Activated naive CD8-positive, alpha-beta T cell treated with anti-CD3 and anti-CD28 coated beads, Interleukin-2, amount 10 ng/mL, durations not matched to agents 7 days and 5 days (primary cell): Measurements from ENCODE around the gene SERTAD3. TPM values are rescaled to one million over a fixed set of nuclear protein-coding genes. Genes with fewer than 3 reads are reported as not detected.
"Not testable (repeated sequence)": the region's sequence is repeated elsewhere in the genome, so short reads cannot be mapped to it uniquely, and the experiment has no call there.

ENCODE experiments used
- ATAC-seq: fragments of 150-1000 bp; cut with Tn5 transposase; one replicate; pipeline ENCODE4 v1.10.0; 2021; ENCODE audit warnings: low read depth, moderate library complexity
- POLR2A ChIA-PET: fragments of 350-600 bp; sonication (Branson Sonifier 250); formaldehyde crosslinking; loops from one replicate; lab custom pipeline; 2021; ENCODE audit warnings: antibody characterized with exemption; lab: Charles Lee
- DNase-seq: peaks from one replicate; pipeline ENCODE4 v3.0.0; 2021
- H3K27ac Mint-ChIP-seq: one replicate; pipeline ENCODE4 v1.8.0; 2022; ENCODE audit warnings: mild to moderate bottlenecking, mixed read lengths
- H3K27me3 Mint-ChIP-seq: one replicate; pipeline ENCODE4 v1.8.0; 2022; ENCODE audit warnings: mild to moderate bottlenecking, moderate library complexity, mixed read lengths
- H3K36me3 Mint-ChIP-seq: one replicate; pipeline ENCODE4 v1.8.0; 2021; ENCODE audit warnings: mild to moderate bottlenecking, mixed read lengths
- H3K4me1 Mint-ChIP-seq: one replicate; pipeline ENCODE4 v1.8.0; 2021; ENCODE audit warnings: mixed read lengths
- H3K4me3 Mint-ChIP-seq: one replicate; pipeline ENCODE4 v1.8.0; 2022; ENCODE audit warnings: mild to moderate bottlenecking, moderate library complexity, mixed read lengths
- H3K9me3 Mint-ChIP-seq: one replicate; pipeline ENCODE4 v1.8.0; 2021; ENCODE audit warnings: mixed read lengths
- total RNA-seq, 2 experiments: library from RNA; stranded (reverse); gene quantifications; one replicate each; pipeline ENCODE4 v1.2.3, GENCODE V29; 2021

SERTAD3 gene
- total RNA-seq, 2 experiments from 2014 or later: 12.9 to 13.5 TPM

- H3K36me3 Mint-ChIP-seq: no peaks in the 10 kb centered on the region
- ATAC-seq (no peak), DNase-seq (no peak)
- no peaks in the 10 kb centered on the region for H3K9me3 Mint-ChIP-seq
- peaks cover 10% of the 10 kb centered on the region for H3K4me1 Mint-ChIP-seq
- no peak overlapping the region for H3K4me3 Mint-ChIP-seq
- no peaks in the 10 kb centered on the region for H3K27me3 Mint-ChIP-seq
- POLR2A ChIA-PET: interaction anchor here (1.7 kb wide), 1 partner anchor 11 kb away, joined by 7 read pairs; no protein-coding TSS in a partner anchor
- no peak overlapping the region for H3K27ac Mint-ChIP-seq
These were observed 34.1 kb downstream of the SERTAD3 start for GRCh38 chr19:40410030-40410389.

GRCh38 chr19:40408598-40408925 lies 35.6 kb downstream of the SERTAD3 start:
- ATAC-seq, H3K36me3 Mint-ChIP-seq, H3K9me3 Mint-ChIP-seq, H3K4me3 Mint-ChIP-seq, H3K27ac Mint-ChIP-seq, H3K27me3 Mint-ChIP-seq, DNase-seq: not testable (repeated sequence)
- peaks cover 12% of the 10 kb centered on the region for H3K4me1 Mint-ChIP-seq
- POLR2A ChIA-PET: interaction anchor here (1.6 kb wide), 1 partner anchor 12 kb away, joined by 5 read pairs; no protein-coding TSS in a partner anchor

GRCh38 chr19:40407714-40408597 lies 36.2 kb downstream of the SERTAD3 start:
- POLR2A ChIA-PET: interaction anchor here (1.6 kb wide), 1 partner anchor 12 kb away, joined by 5 read pairs; no protein-coding TSS in a partner anchor
- Mint-ChIP-seq H3K4me1 (peaks cover 12% of the 10 kb centered on the region), H3K27ac (no peak overlapping the region), H3K27me3 (no peaks in the 10 kb centered on the region), H3K36me3 (no peaks in the 10 kb centered on the region), H3K9me3 (no peaks in the 10 kb centered on the region), H3K4me3 (no peak overlapping the region)
- no peak for ATAC-seq
- no peak for DNase-seq

GRCh38 chr19:40403262-40403984 lies 40.7 kb downstream of the SERTAD3 start:
- Mint-ChIP-seq H3K4me3 (peak overlapping the region; percentile 94), H3K27me3 (peaks cover 16% of the 10 kb centered on the region), H3K36me3 (no peaks in the 10 kb centered on the region), H3K9me3 (no peaks in the 10 kb centered on the region), H3K27ac (peak overlapping the region; percentile 76), H3K4me1 (peaks cover 21% of the 10 kb centered on the region)
- ATAC-seq (peak; percentile 63), DNase-seq (peak; percentile 89)
- POLR2A ChIA-PET: interaction anchor here (0.6 to 2.7 kb wide), 11 partner anchors 9 to 55 kb away, joined by 3 to 21 read pairs (median 3); partner anchors contain the start of genes C19orf47, PLD3, PRX and SERTAD1

GRCh38 chr19:40400559-40400958 lies 43.6 kb downstream of the SERTAD3 start:
- peaks cover 20% of the 10 kb centered on the region for H3K4me1 Mint-ChIP-seq
- POLR2A ChIA-PET: no interaction called here
- no peak for DNase-seq
- no peaks in the 10 kb centered on the region for H3K36me3 Mint-ChIP-seq
- no peak overlapping the region for H3K4me3 Mint-ChIP-seq
- peaks cover 16% of the 10 kb centered on the region for H3K27me3 Mint-ChIP-seq
- no peak for ATAC-seq
- no peak overlapping the region for H3K27ac Mint-ChIP-seq
- H3K9me3 Mint-ChIP-seq: no peaks in the 10 kb centered on the region

- H3K4me3 Mint-ChIP-seq: no peak overlapping the region
- no peaks in the 10 kb centered on the region for H3K36me3 Mint-ChIP-seq
- H3K4me1 Mint-ChIP-seq: peaks cover 15% of the 10 kb centered on the region
- DNase-seq: peak; percentile 47
- no peak overlapping the region for H3K27ac Mint-ChIP-seq
- H3K9me3 Mint-ChIP-seq: no peaks in the 10 kb centered on the region
- ATAC-seq: peak; percentile 57
- POLR2A ChIA-PET: no interaction called here
- peaks cover 16% of the 10 kb centered on the region for H3K27me3 Mint-ChIP-seq
These were observed 45.6 kb downstream of the SERTAD3 start for GRCh38 chr19:40398417-40399131.

- POLR2A ChIA-PET: no interaction called here
- Mint-ChIP-seq H3K4me3 (no peak overlapping the region), H3K27ac (no peak overlapping the region), H3K4me1 (peaks cover 10% of the 10 kb centered on the region), H3K27me3 (peaks cover 16% of the 10 kb centered on the region), H3K9me3 (no peaks in the 10 kb centered on the region), H3K36me3 (no peaks in the 10 kb centered on the region)
- DNase-seq: no peak
- ATAC-seq: no peak
These were observed 46.6 kb downstream of the SERTAD3 start for GRCh38 chr19:40397568-40397906.

GRCh38 chr19:40396886-40397567 lies 47.1 kb downstream of the SERTAD3 start:
- no peak for ATAC-seq

GRCh38 chr19:40395956-40396355 lies 48.2 kb downstream of the SERTAD3 start:
- no peaks in the 10 kb centered on the region for H3K9me3 Mint-ChIP-seq
- no peak overlapping the region for H3K4me3 Mint-ChIP-seq
- peaks cover 14% of the 10 kb centered on the region for H3K27me3 Mint-ChIP-seq
- H3K27ac Mint-ChIP-seq: no peak overlapping the region
- POLR2A ChIA-PET: no interaction called here
- ATAC-seq: no peak
- no peaks in the 10 kb centered on the region for H3K36me3 Mint-ChIP-seq
- DNase-seq: no peak
- peaks cover 12% of the 10 kb centered on the region for H3K4me1 Mint-ChIP-seq

More at GRCh38 chr19:40396886-40397567, 47.1 kb downstream of the SERTAD3 start:
- no peaks in the 10 kb centered on the region for H3K36me3 Mint-ChIP-seq
- H3K4me1 Mint-ChIP-seq: peaks cover 12% of the 10 kb centered on the region
- POLR2A ChIA-PET: no interaction called here
- no peak overlapping the region for H3K4me3 Mint-ChIP-seq
- H3K27ac Mint-ChIP-seq: no peak overlapping the region
- peaks cover 16% of the 10 kb centered on the region for H3K27me3 Mint-ChIP-seq
- no peaks in the 10 kb centered on the region for H3K9me3 Mint-ChIP-seq
- DNase-seq: no peak

GRCh38 chr19:40394816-40395210 lies 49.3 kb downstream of the SERTAD3 start:
- Mint-ChIP-seq H3K27me3 (peaks cover 9% of the 10 kb centered on the region), H3K9me3 (no peaks in the 10 kb centered on the region)
- POLR2A ChIA-PET: no interaction called here

GRCh38 chr19:40393894-40394815 lies 50.0 kb downstream of the SERTAD3 start:
- H3K27me3 Mint-ChIP-seq: peaks cover 3% of the 10 kb centered on the region
- POLR2A ChIA-PET: no interaction called here
- H3K27ac Mint-ChIP-seq: no peak overlapping the region
- ATAC-seq (no peak), DNase-seq (no peak)
- H3K36me3 Mint-ChIP-seq: no peaks in the 10 kb centered on the region
- H3K4me3 Mint-ChIP-seq: no peak overlapping the region
- H3K4me1 Mint-ChIP-seq: peaks cover 5% of the 10 kb centered on the region
- no peaks in the 10 kb centered on the region for H3K9me3 Mint-ChIP-seq

More at GRCh38 chr19:40394816-40395210, 49.3 kb downstream of the SERTAD3 start:
- no peak overlapping the region for H3K27ac Mint-ChIP-seq
- no peak for DNase-seq
- H3K36me3 Mint-ChIP-seq: no peaks in the 10 kb centered on the region
- ATAC-seq: no peak
- no peak overlapping the region for H3K4me3 Mint-ChIP-seq
- H3K4me1 Mint-ChIP-seq: peaks cover 9% of the 10 kb centered on the region

GRCh38 chr19:40392894-40393517 lies 51.1 kb downstream of the SERTAD3 start:
- Mint-ChIP-seq H3K9me3 (no peaks in the 10 kb centered on the region), H3K4me1 (peaks cover 2% of the 10 kb centered on the region), H3K4me3 (no peak overlapping the region), H3K36me3 (no peaks in the 10 kb centered on the region), H3K27ac (no peak overlapping the region), H3K27me3 (no peaks in the 10 kb centered on the region)
- POLR2A ChIA-PET: no interaction called here
- ATAC-seq (no peak), DNase-seq (no peak)
